ENCODE measurements around the gene JPT1.

GRCh38 chr17:75174996-75175395, 20.7 kb upstream of the JPT1 start:
- TF ChIP-seq POLR2A (IDR thresholded peaks at IDR 0.05; ENCODE audit: low read depth, low read length): no peak
- TF ChIP-seq POLR2AphosphoS5 (IDR thresholded peaks at IDR 0.05; ENCODE audit: low read depth, low read length): no peak
- TF ChIP-seq TAF1 (IDR thresholded peaks at IDR 0.05; ENCODE audit: borderline replicate concordance, low read depth, low read length): no peak
